ENCODE results near the gene GIT1. TPM values are rescaled to one million over a fixed set of nuclear protein-coding genes. Genes with fewer than 3 reads are reported as not detected.

The GIT1 gene
- total RNA-seq (2022) (46.5 and 47.0 TPM in 2 replicates), Bru-seq, nascent RNA (percentile 55 among the genes with signal in this experiment), BruChase-seq, experiment 1, labeled RNA remaining after a 2-hour chase (percentile 64 among the genes with signal in this experiment), BruChase-seq, experiment 2, labeled RNA remaining after a 6-hour chase (percentile 78 among the genes with signal in this experiment)
- long read RNA-seq, transcript GIT1-201 (20 exons, 3,768 nt), result major isoform, 66 of 118 reads
- long read RNA-seq, partial matches to known transcripts, result 19 of 118 reads
- long read RNA-seq, other reads (novel, unspliced or antisense), result 32 of 118 reads

GRCh38 chr17:29589524-29590410 lies at the start of gene GIT1:
Gene GIT1, minus strand, starts transcription at chr17:29589648. Its CDS starts 270 bp downstream, at chr17:29589378.
- Histone ChIP-seq H3K27me3 (replicated peaks; ENCODE audit: control insufficient read depth, insufficient read depth, low read length) (no peaks in the 10 kb centered on the region), H3K36me3 (ENCODE audit: control insufficient read depth, insufficient read depth, low read length) (0 out of 2 replicates have a peak, but pooled peaks cover 1% of the 10 kb centered on the region), H3K4me1 (peaks cover 35% of the 10 kb centered on the region), H3K9me3 (no peaks in the 10 kb centered on the region), H3K4me3 (ENCODE audit: low read depth, low read length) (peak within 1 kb of the TSS; percentile 88)
- no TSS peak for BruUV-seq (replicated peaks)
- intact Hi-C loops (cut with micrococcal nuclease; ENCODE audit: unreplicated experiment), result loop anchor here (2.0 to 10.0 kb wide), 4 partner anchors 15 to 297 kb away; partner anchors contain the start of gene NUFIP2
- Mint-ChIP-seq H3K9me3 (ENCODE audit: unreplicated experiment) (no peaks in the 10 kb centered on the region), H3K36me3 (ENCODE audit: insufficient read depth, unreplicated experiment) (peaks cover 8% of the 10 kb centered on the region), H3K27ac (ENCODE audit: unreplicated experiment) (peak within 1 kb of the TSS; percentile 72), H3K4me3 (ENCODE audit: unreplicated experiment) (peak within 1 kb of the TSS; percentile 86), H3K27me3 (ENCODE audit: insufficient read depth, unreplicated experiment) (no peaks in the 10 kb centered on the region), H3K4me1 (ENCODE audit: low read depth, unreplicated experiment) (no peaks in the 10 kb centered on the region)
- POLR2A ChIA-PET, result no interaction called here
- no peak for TF ChIP-seq CTCF (IDR thresholded peaks at IDR 0.05; ENCODE audit: insufficient read depth in 1 of 2, low read depth in 1 of 2, low read length in 1 of 2, severe bottlenecking in 1 of 2, unreplicated experiment in 1 of 2)
- CTCF ChIA-PET, result interaction anchor here (1.5 to 5.0 kb wide), 4 partner anchors 23 to 220 kb away, joined by 4 to 69 read pairs (median 17); partner anchors contain the start of genes ABHD15 and TP53I13
- peak; percentile 81 to 92 for DNase-seq

GRCh38 chr17:29633886-29634285 lies 44.4 kb upstream of the GIT1 start:
- H3K36me3 ChIP-seq (ENCODE audit: control insufficient read depth, insufficient read depth, low read length), result peaks cover 2% of the 10 kb centered on the region; the same call in 1 of the 2 replicates
- H3K4me3 Mint-ChIP-seq (ENCODE audit: unreplicated experiment), result no peak overlapping the region
- H3K4me1 Mint-ChIP-seq (ENCODE audit: low read depth, unreplicated experiment), result no peaks in the 10 kb centered on the region
- H3K27me3 ChIP-seq (replicated peaks; ENCODE audit: control insufficient read depth, insufficient read depth, low read length), result no peaks in the 10 kb centered on the region
- no TSS peak for BruUV-seq (replicated peaks)
- H3K4me1 ChIP-seq, result peaks cover 1% of the 10 kb centered on the region; the same call in 1 of the 2 replicates
- no peak overlapping the region for H3K4me3 ChIP-seq (ENCODE audit: low read depth, low read length)
- H3K27ac Mint-ChIP-seq (ENCODE audit: unreplicated experiment), result no peak overlapping the region
- no peaks in the 10 kb centered on the region for H3K27me3 Mint-ChIP-seq (ENCODE audit: insufficient read depth, unreplicated experiment)
- DNase-seq, result no peak
- no peak for TF ChIP-seq CTCF (IDR thresholded peaks at IDR 0.05; ENCODE audit: insufficient read depth in 1 of 2, low read depth in 1 of 2, low read length in 1 of 2, severe bottlenecking in 1 of 2, unreplicated experiment in 1 of 2)
- intact Hi-C loops (cut with micrococcal nuclease; ENCODE audit: unreplicated experiment), result loop anchor here (10.0 kb wide), 1 partner anchor 461 kb away; no protein-coding TSS in a partner anchor
- H3K9me3 ChIP-seq, result no peaks in the 10 kb centered on the region
- H3K36me3 Mint-ChIP-seq (ENCODE audit: insufficient read depth, unreplicated experiment), result peaks cover 37% of the 10 kb centered on the region
- ChIA-PET POLR2A (no interaction called here), CTCF (no interaction called here)
- no peaks in the 10 kb centered on the region for H3K9me3 Mint-ChIP-seq (ENCODE audit: unreplicated experiment)

DNA sequence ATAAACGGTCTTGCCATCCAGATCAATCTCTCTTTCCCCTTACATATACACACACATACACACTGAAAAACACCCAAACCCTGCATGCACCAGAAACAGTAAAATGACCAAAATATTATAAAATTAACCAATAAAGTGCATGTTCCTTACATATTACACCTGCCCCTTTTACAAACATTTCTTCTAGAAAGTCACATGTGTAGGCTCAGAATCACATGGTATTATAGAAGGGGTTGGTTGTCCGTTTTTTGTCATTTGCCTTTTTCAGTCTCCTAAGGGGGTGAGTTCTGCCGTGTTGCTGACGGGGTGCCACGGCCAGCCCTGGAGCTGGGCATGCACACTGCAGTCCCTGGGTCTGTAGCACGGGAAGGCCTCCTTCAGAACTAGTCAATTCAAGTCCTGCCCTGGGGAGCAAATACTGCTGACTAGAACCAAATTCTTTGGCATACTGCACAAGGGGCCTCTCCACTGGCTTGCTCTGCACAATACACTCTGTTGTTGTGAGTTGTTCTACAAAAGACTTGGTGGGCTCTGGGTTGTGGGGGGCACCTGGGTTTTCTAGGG lies 41.3 kb upstream of the GIT1 start:
- ChIA-PET POLR2A (no interaction called here), CTCF (no interaction called here)
- Mint-ChIP-seq H3K4me1 (ENCODE audit: low read depth, unreplicated experiment) (no peaks in the 10 kb centered on the region), H3K27ac (ENCODE audit: unreplicated experiment) (no peak overlapping the region), H3K27me3 (ENCODE audit: insufficient read depth, unreplicated experiment) (no peaks in the 10 kb centered on the region), H3K9me3 (ENCODE audit: unreplicated experiment) (no peaks in the 10 kb centered on the region), H3K36me3 (ENCODE audit: insufficient read depth, unreplicated experiment) (peaks cover 29% of the 10 kb centered on the region), H3K4me3 (ENCODE audit: unreplicated experiment) (no peak overlapping the region)
- intact Hi-C loops (cut with micrococcal nuclease; ENCODE audit: unreplicated experiment), result loop anchor here (10.0 kb wide), 1 partner anchor 464 kb away; no protein-coding TSS in a partner anchor
- H3K27me3 ChIP-seq (replicated peaks; ENCODE audit: control insufficient read depth, insufficient read depth, low read length), result no peaks in the 10 kb centered on the region
- H3K9me3 ChIP-seq, result no peaks in the 10 kb centered on the region
- H3K4me3 ChIP-seq (ENCODE audit: low read depth, low read length), result no peak overlapping the region
- no peaks in the 10 kb centered on the region for H3K4me1 ChIP-seq
- DNase-seq, result no peak
- TF ChIP-seq CTCF (IDR thresholded peaks at IDR 0.05; ENCODE audit: insufficient read depth in 1 of 2, low read depth in 1 of 2, low read length in 1 of 2, severe bottlenecking in 1 of 2, unreplicated experiment in 1 of 2), result no peak
- peaks cover 2% of the 10 kb centered on the region; the same call in 1 of the 2 replicates for H3K36me3 ChIP-seq (ENCODE audit: control insufficient read depth, insufficient read depth, low read length)
- no TSS peak for BruUV-seq (replicated peaks)
